Brain microvascular endothelial cell (primary cell): Measurements from ENCODE around the gene FAM186B.

Experiments used
- DNase-seq: peaks from one replicate; pipeline ENCODE4 v3.0.0-alpha.2; 2020
- H3K27ac ChIP-seq: fragments of 250-450 bp; sonication (Bioruptor Pico); 2 replicates; pipeline ENCODE4 v1.5.1; 2020; ENCODE audit warnings: mild to moderate bottlenecking, moderate library complexity
- H3K27me3 ChIP-seq: fragments of 250-450 bp; sonication (Bioruptor Pico); replicated peaks from 2 replicates; pipeline ENCODE4 v1.5.1; 2020; ENCODE audit warnings: mild to moderate bottlenecking
- H3K36me3 ChIP-seq: fragments of 250-450 bp; sonication (Bioruptor Pico); replicated peaks from 2 replicates; pipeline ENCODE4 v1.5.1; 2020; ENCODE audit warnings: mild to moderate bottlenecking
- H3K4me3 ChIP-seq: 2 replicates; pipeline ENCODE4 v1.5.1; 2011; ENCODE audit warnings: low read depth, mild to moderate bottlenecking, control low read depth, low read length, moderate library complexity
- in situ Hi-C: cut with HindIII; loops from 2 replicates; pipeline ENCODE4 v1.10.0; 2017; ENCODE audit warnings: low sequenced_read_pairs, low pct_ligation_motif_present
- TF ChIP-seq, protein P1 (sequence below): IDR thresholded peaks from 2 replicates; pipeline ENCODE4 v1.5.1; 2011; ENCODE audit warnings: low read depth, mild to moderate bottlenecking, moderate library complexity, low read length, control low read depth, inconsistent platforms; ENCODE audit errors: missing control alignments

The FAM186B gene

DNA sequence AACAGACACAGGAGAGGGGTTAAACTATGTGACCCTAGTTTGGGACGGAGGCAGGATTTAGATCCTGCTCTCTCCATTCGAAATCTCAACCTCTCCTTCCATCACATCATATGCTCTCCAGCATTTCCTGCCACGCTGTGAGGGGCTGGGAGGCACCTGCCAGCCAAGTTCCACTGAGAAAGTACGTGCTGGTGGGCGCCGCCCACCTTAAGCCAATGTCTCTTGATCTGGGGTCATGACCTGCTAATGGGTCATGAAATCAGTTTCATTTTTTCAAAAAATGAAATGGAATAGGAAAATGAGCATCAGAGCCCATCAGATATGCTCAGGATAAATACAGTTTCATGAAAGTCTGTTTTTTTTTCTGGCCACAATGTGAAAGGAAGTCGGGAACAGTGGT is 44.7 kb downstream of the FAM186B start:
- H3K36me3 ChIP-seq, result peaks cover 74% of the 10 kb centered on the region
- in situ Hi-C loops, result no loop called here
- no peaks in the 10 kb centered on the region for H3K27me3 ChIP-seq

DNA sequence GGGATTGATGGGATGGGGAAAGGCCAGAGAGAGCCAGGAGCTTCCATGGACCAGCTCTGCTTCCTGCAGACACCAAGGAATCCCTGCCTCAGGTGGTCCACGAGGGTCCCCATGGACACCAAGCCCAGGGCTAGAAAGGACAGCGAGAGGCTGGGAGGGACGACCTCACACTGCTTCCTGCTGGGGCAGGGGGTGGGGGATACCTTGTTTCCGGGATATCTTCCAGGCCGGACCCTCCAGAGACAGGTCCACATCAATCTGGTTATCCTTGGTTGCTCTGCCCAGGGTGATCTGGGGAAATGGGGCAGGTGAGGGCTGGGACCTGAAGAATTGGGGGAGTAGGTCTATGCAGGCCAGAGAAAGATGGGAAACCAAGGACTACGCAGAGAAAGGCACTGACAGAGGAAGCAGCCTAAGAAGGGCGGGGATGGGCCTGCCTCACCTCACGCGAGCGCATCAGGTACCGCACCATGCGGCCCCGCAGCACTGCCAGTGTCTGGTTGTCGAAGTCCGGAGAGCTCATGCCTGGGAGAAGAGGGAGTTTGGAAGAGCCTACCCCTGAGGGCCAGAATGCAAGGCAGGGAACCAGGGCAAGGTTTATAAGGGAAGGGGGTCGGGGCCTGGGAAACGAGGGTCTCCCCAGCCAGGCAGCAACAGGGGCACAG is 46.3 kb downstream of the FAM186B start:
- no peak overlapping the region for H3K4me3 ChIP-seq
- in situ Hi-C loops, result no loop called here
- H3K36me3 ChIP-seq, result peaks cover 65% of the 10 kb centered on the region
- no peak for DNase-seq
- H3K27ac ChIP-seq, result no peak overlapping the region
- no peaks in the 10 kb centered on the region for H3K27me3 ChIP-seq
- TF ChIP-seq, protein P1, sequence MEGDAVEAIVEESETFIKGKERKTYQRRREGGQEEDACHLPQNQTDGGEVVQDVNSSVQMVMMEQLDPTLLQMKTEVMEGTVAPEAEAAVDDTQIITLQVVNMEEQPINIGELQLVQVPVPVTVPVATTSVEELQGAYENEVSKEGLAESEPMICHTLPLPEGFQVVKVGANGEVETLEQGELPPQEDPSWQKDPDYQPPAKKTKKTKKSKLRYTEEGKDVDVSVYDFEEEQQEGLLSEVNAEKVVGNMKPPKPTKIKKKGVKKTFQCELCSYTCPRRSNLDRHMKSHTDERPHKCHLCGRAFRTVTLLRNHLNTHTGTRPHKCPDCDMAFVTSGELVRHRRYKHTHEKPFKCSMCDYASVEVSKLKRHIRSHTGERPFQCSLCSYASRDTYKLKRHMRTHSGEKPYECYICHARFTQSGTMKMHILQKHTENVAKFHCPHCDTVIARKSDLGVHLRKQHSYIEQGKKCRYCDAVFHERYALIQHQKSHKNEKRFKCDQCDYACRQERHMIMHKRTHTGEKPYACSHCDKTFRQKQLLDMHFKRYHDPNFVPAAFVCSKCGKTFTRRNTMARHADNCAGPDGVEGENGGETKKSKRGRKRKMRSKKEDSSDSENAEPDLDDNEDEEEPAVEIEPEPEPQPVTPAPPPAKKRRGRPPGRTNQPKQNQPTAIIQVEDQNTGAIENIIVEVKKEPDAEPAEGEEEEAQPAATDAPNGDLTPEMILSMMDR, result no peak

More for the DNA sequence above, 44.7 kb downstream of the FAM186B start:
- Histone ChIP-seq H3K27ac (no peak overlapping the region), H3K4me3 (no peak overlapping the region)
- TF ChIP-seq, protein P1, result no peak
- DNase-seq, result no peak

DNA sequence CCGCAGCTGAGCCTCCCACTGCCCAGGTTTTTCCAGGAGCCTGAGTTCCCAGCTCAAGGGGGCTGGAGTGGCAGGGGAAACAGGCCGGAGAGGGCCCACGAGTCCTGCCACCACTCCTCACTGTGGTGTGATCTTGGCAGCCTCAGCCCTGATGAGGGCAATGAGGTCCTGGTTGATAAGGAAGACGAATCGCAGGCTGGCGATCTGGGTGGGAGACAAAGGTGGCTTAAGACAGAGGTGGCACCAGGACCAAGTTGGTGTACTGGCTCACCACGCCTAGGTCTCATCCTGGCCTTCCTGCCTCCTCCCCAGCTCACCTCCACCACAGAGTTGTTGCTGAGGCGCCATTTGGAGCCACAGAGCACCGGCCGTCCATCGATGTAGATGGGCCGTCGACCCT is 46.9 kb downstream of the FAM186B start:
- TF ChIP-seq, protein P1, result no peak
- no peak for DNase-seq
- H3K36me3 ChIP-seq, result peaks cover 59% of the 10 kb centered on the region
- H3K27ac ChIP-seq, result no peak overlapping the region
- in situ Hi-C loops, result no loop called here
- no peak overlapping the region for H3K4me3 ChIP-seq
- no peaks in the 10 kb centered on the region for H3K27me3 ChIP-seq

DNA sequence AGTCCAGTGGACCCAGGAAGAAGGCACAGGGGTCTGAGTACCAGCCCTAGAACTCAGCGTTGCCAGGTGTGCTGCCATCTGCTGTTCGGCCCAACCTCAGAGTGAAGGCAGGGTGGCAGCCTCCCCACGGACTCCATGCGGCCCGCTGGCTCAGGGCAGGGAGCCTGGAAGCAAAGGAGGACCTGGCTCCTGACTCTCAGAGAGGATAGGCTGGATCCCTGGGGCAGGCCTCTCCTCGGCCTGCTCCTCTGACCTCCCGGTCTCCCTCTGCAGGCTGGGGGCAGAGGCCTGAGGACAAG is 47.6 kb downstream of the FAM186B start:
- H3K36me3 ChIP-seq, result peaks cover 54% of the 10 kb centered on the region

DNA sequence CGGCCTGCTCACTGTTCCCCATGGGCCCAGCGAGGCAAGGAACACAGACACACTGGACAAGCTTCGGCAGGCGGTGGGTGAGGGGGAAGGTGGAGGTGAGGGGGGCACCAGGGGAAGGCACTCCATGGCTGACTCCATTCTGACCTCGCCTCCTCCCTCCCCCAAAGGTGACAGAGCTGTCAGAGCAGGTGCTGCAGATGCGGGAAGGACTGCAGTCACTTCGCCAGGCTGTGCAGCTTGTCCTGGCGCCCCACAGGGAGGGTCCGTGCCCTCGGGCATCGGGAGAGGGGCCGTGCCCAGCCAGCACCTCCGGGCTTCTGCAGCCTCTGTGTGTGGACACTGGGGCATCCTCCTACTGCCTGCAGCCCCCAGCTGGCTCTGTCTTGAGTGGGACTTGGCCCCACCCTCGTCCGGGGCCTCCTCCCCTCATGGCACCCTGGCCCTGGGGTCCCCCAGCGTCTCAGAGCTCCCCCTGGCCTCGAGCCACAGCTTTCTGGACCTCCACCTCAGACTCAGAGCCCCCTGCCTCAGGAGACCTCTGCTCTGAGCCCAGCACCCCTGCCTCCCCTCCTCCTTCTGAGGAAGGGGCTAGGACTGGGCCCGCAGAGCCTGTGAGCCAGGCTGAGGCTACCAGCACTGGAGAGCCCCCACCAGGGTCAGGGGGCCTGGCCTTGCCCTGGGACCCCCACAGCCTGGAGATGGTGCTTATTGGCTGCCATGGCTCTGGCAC is 48.1 kb downstream of the FAM186B start:
- Histone ChIP-seq H3K4me3 (no peak overlapping the region), H3K27me3 (no peaks in the 10 kb centered on the region), H3K36me3 (peaks cover 48% of the 10 kb centered on the region), H3K27ac (no peak overlapping the region)
- in situ Hi-C loops, result no loop called here
- DNase-seq, result no peak
- TF ChIP-seq, protein P1, result no peak

More for the DNA sequence above, 47.6 kb downstream of the FAM186B start:
- Histone ChIP-seq H3K27me3 (no peaks in the 10 kb centered on the region), H3K4me3 (no peak overlapping the region), H3K27ac (no peak overlapping the region)
- no peak for DNase-seq
- TF ChIP-seq, protein P1, result peak; percentile 39
- in situ Hi-C loops, result no loop called here
